Uterus (tissue), 2 donors: ENCODE results near the gene KIAA1217.

Experiments used
- CTCF ChIP-seq, 4 experiments: fragments of 200-600 bp in 2 of 4; fragments of 450-650 bp in 2 of 4; sonication (generic) in 2 of 4; IDR thresholded peaks; one replicate each; pipeline ENCODE4 v1.5.1; 2016 to 2019; ENCODE audit warnings: antibody characterized with exemption in 4 of 4, mild to moderate bottlenecking in 2 of 4, moderate library complexity in 1 of 4
- POLR2A ChIP-seq, 2 donors: fragments of 450-650 bp; IDR thresholded peaks; one replicate each; pipeline ENCODE4 v1.6.1; 2016; ENCODE audit warnings: antibody characterized with exemption in 2 of 2, mild to moderate bottlenecking in 1 of 2, moderate library complexity in 1 of 2

- TF ChIP-seq CTCF (IDR thresholded peaks at IDR 0.05) (no peak), POLR2A (IDR thresholded peaks at IDR 0.05) (no peak)
Observed at GRCh38 chr10:24367688-24368087, 158.8 kb downstream of the KIAA1217 start.
